ENCODE results near the gene KDM4D. TPM values are rescaled to one million over a fixed set of nuclear protein-coding genes. Genes with fewer than 3 reads are reported as not detected.
A peak's percentile ranks its signal among the peaks of the same experiment; 100 is the strongest.

KDM4D gene
- total RNA-seq (2014; rRNA removed) (2.7 and 4.1 TPM in 2 replicates), Bru-seq, nascent RNA (percentile 56 among the genes with signal in this experiment), BruChase-seq, experiment 1, labeled RNA remaining after a 6-hour chase (percentile 46 among the genes with signal in this experiment), BruChase-seq, experiment 2, labeled RNA remaining after a 2-hour chase (percentile 54 among the genes with signal in this experiment)
- long read RNA-seq, transcript KDM4D-201 (3 exons, 2,978 nt): major isoform, 7 of 9 reads
- long read RNA-seq, partial matches to known transcripts: 0 of 9 reads
- long read RNA-seq, other reads (novel, unspliced or antisense): 1 of 9 reads

- H3K9me2 ChIP-seq (replicated peaks; ENCODE audit: low read length): no peaks in the 10 kb centered on the region
- H3K4me2 ChIP-seq (ENCODE audit: low read length): peak within 1 kb of the TSS; percentile 86
- H3F3A ChIP-seq (ENCODE audit: low read length, unreplicated experiment): no peaks in the 10 kb centered on the region
- CTCF ChIA-PET: interaction anchor here (0.7 to 1.3 kb wide), 3 partner anchors 94 to 481 kb away, joined by 3 read pairs; no protein-coding TSS in a partner anchor
- H3K36me3 ChIP-seq (ENCODE audit: low read depth, low read length): peaks cover 35% of the 10 kb centered on the region
- DNase-seq: peak; percentile 98
- peak within 1 kb of the TSS; percentile 91 for H3K9ac ChIP-seq (ENCODE audit: low read length)
- TSS peak; percentile 58 for BruUV-seq (replicated peaks)
- H3K4me1 ChIP-seq (ENCODE audit: insufficient read depth, low read length): peaks cover 21% of the 10 kb centered on the region
- peak; percentile 99 for ATAC-seq
- H3K9me3 ChIP-seq (ENCODE audit: low read length): no peaks in the 10 kb centered on the region
- peak within 1 kb of the TSS; percentile 83 for H3K4me3 ChIP-seq (ENCODE audit: low read length)
- H3K79me2 ChIP-seq (ENCODE audit: low read length): peaks cover 35% of the 10 kb centered on the region
- H4K20me1 ChIP-seq (ENCODE audit: low read length): peaks cover 6% of the 10 kb centered on the region; the same call in 1 of the 2 replicates
- peak within 1 kb of the TSS; percentile 13; the same call in 1 of the 2 replicates for H3K27ac ChIP-seq (ENCODE audit: low read length)
- H3K27me3 ChIP-seq (ENCODE audit: low read length): no peaks in the 10 kb centered on the region
- H2AFZ ChIP-seq (ENCODE audit: low read length): peak within 1 kb of the TSS; percentile 96
- TF ChIP-seq, protein P1, sequence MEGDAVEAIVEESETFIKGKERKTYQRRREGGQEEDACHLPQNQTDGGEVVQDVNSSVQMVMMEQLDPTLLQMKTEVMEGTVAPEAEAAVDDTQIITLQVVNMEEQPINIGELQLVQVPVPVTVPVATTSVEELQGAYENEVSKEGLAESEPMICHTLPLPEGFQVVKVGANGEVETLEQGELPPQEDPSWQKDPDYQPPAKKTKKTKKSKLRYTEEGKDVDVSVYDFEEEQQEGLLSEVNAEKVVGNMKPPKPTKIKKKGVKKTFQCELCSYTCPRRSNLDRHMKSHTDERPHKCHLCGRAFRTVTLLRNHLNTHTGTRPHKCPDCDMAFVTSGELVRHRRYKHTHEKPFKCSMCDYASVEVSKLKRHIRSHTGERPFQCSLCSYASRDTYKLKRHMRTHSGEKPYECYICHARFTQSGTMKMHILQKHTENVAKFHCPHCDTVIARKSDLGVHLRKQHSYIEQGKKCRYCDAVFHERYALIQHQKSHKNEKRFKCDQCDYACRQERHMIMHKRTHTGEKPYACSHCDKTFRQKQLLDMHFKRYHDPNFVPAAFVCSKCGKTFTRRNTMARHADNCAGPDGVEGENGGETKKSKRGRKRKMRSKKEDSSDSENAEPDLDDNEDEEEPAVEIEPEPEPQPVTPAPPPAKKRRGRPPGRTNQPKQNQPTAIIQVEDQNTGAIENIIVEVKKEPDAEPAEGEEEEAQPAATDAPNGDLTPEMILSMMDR (conservative IDR thresholded peaks at IDR 0.05; ENCODE audit: low read depth, low read length): no peak
- TF ChIP-seq EZH2 (IDR thresholded peaks at IDR 0.05; ENCODE audit: low read length, unreplicated experiment): no peak
- no peak for TF ChIP-seq EZH2phosphoT487 (IDR thresholded peaks at IDR 0.05; ENCODE audit: borderline replicate concordance, low read length)
- POLR2A ChIA-PET (ENCODE audit: unreplicated experiment): interaction anchor here (0.5 to 0.9 kb wide), 5 partner anchors 16 to 135 kb away, joined by 3 to 5 read pairs (median 4); partner anchors contain the start of gene SRSF8
- intact Hi-C loops (cut with micrococcal nuclease): loop anchor here (1.0 to 10.0 kb wide), 5 partner anchors 93 to 1454 kb away; partner anchors contain the start of gene SRSF8
These were observed at the start of gene KDM4D, which contains the start of gene CWC15 for GRCh38 chr11:94973099-94973968. TSS of gene KDM4D (plus strand) at chr11:94973709. CDS start at chr11:94997373, 23,664 bp downstream. TSS of gene CWC15 (minus strand) at chr11:94973556. CDS start at chr11:94972185, 1,371 bp downstream.

DNA sequence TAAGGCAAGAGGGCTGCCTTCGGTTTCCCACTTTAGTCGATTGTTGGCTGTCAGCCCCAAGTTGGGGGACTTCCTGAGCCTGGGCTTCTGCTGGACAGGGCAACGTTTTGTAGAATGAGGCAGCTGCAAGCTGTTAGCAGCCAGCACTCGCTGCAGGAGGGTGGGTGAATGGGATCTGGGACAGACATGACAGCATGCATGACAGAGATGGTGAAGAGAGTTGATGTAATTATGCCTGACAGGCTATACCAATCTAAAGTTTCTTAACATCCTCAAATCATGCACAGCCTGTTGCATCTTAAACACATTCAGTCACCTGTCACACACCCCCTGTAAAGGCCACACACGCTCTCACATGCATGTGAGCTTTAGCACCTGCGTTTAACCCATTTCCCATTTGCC lies 49.3 kb upstream of the KDM4D start:
- TF ChIP-seq EZH2 (IDR thresholded peaks at IDR 0.05; ENCODE audit: low read length, unreplicated experiment) (no peak), EZH2phosphoT487 (IDR thresholded peaks at IDR 0.05; ENCODE audit: borderline replicate concordance, low read length) (no peak)
- TF ChIP-seq, protein P1 (conservative IDR thresholded peaks at IDR 0.05; ENCODE audit: low read depth, low read length): no peak
- H3K9ac ChIP-seq (ENCODE audit: low read length): no peak overlapping the region
- CTCF ChIA-PET: no interaction called here
- H3K27me3 ChIP-seq (ENCODE audit: low read length): no peaks in the 10 kb centered on the region
- no peaks in the 10 kb centered on the region for H3F3A ChIP-seq (ENCODE audit: low read length, unreplicated experiment)
- ATAC-seq (no peak), DNase-seq (no peak)
- intact Hi-C loops (cut with micrococcal nuclease): no loop called here
- H3K9me2 ChIP-seq (replicated peaks; ENCODE audit: low read length): no peaks in the 10 kb centered on the region
- BruUV-seq (replicated peaks): no TSS peak
- H3K36me3 ChIP-seq (ENCODE audit: low read depth, low read length): no peaks in the 10 kb centered on the region
- no peak overlapping the region for H3K27ac ChIP-seq (ENCODE audit: low read length)
- H3K4me2 ChIP-seq (ENCODE audit: low read length): no peak overlapping the region
- H3K9me3 ChIP-seq (ENCODE audit: low read length): no peaks in the 10 kb centered on the region
- no peak overlapping the region for H2AFZ ChIP-seq (ENCODE audit: low read length)
- H3K4me1 ChIP-seq (ENCODE audit: insufficient read depth, low read length): no peaks in the 10 kb centered on the region
- H3K79me2 ChIP-seq (ENCODE audit: low read length): no peaks in the 10 kb centered on the region
- H4K20me1 ChIP-seq (ENCODE audit: low read length): no peaks in the 10 kb centered on the region
- POLR2A ChIA-PET (ENCODE audit: unreplicated experiment): no interaction called here
- no peak overlapping the region for H3K4me3 ChIP-seq (ENCODE audit: low read length)

Data from PC-3 (cell line).